HL-60/S4 treated with phorbol 12-myristate 13-acetate at 8.2 ng/mL for 4 days and 3 days (cell line): Measurements from ENCODE around the gene FMNL3.
"Not testable (repeated sequence)": the region's sequence is repeated elsewhere in the genome, so short reads cannot be mapped to it uniquely, and the experiment has no call there.

Experiments
- in situ Hi-C: fragments of 300-500 bp; cut with MboI; formaldehyde crosslinking; loops from 2 replicates; pipeline ENCODE4 v1.15.0; 2022; ENCODE audit warnings: low sequenced_read_pairs

Gene FMNL3

GRCh38 chr12:49707128-49707811, at the start of gene FMNL3:
Gene FMNL3, minus strand, starts transcription at chr12:49707405. Its CDS starts 225 bp downstream, at chr12:49707180.
- in situ Hi-C loops, result loop anchor here (5.0 kb wide), 1 partner anchor 65 kb away; no protein-coding TSS in a partner anchor

- in situ Hi-C loops, result no loop called here
Measured at GRCh38 chr12:49750996-49751393, 43.8 kb upstream of the FMNL3 start.

GRCh38 chr12:49750027-49750995, 43.1 kb upstream of the FMNL3 start:
- in situ Hi-C loops, result no loop called here

- in situ Hi-C loops, result no loop called here
Measured at GRCh38 chr12:49748800-49749199, 41.6 kb upstream of the FMNL3 start.

- in situ Hi-C loops, result no loop called here
Measured at GRCh38 chr12:49748306-49748705, 41.1 kb upstream of the FMNL3 start.

GRCh38 chr12:49744363-49744885, 37.2 kb upstream of the FMNL3 start:
- in situ Hi-C loops, result no loop called here

- in situ Hi-C loops, result no loop called here
Measured at GRCh38 chr12:49741882-49742620, 34.8 kb upstream of the FMNL3 start.

GRCh38 chr12:49740930-49741881, 34.0 kb upstream of the FMNL3 start, which contains the start of gene TMBIM6:
Gene TMBIM6, plus strand, starts transcription at chr12:49741557. Its CDS starts 10,937 bp downstream, at chr12:49752494.
- in situ Hi-C loops, result no loop called here

GRCh38 chr12:49740277-49740676, 33.1 kb upstream of the FMNL3 start:
- in situ Hi-C loops, result not testable (repeated sequence)

GRCh38 chr12:49738721-49739120, 31.5 kb upstream of the FMNL3 start:
- in situ Hi-C loops, result not testable (repeated sequence)

GRCh38 chr12:49734900-49735299, 27.7 kb upstream of the FMNL3 start:
- in situ Hi-C loops, result not testable (repeated sequence)

- in situ Hi-C loops, result no loop called here
Measured at GRCh38 chr12:49733219-49734017, 26.2 kb upstream of the FMNL3 start.

GRCh38 chr12:49730568-49731101, 23.4 kb upstream of the FMNL3 start:
- in situ Hi-C loops, result no loop called here

- in situ Hi-C loops, result no loop called here
Measured at GRCh38 chr12:49730050-49730449, 22.8 kb upstream of the FMNL3 start.

GRCh38 chr12:49728446-49728845, 21.2 kb upstream of the FMNL3 start:
- in situ Hi-C loops, result no loop called here

GRCh38 chr12:49721355-49721754, 14.2 kb upstream of the FMNL3 start:
- in situ Hi-C loops, result not testable (repeated sequence)

GRCh38 chr12:49720214-49720613, 13.0 kb upstream of the FMNL3 start:
- in situ Hi-C loops, result no loop called here

GRCh38 chr12:49717800-49718199, 10.6 kb upstream of the FMNL3 start:
- in situ Hi-C loops, result not testable (repeated sequence)

- in situ Hi-C loops, result no loop called here
Measured at GRCh38 chr12:49716553-49716952, 9.3 kb upstream of the FMNL3 start.
